ENCODE data around the gene ZFYVE21.

ZFYVE21 gene

DNA sequence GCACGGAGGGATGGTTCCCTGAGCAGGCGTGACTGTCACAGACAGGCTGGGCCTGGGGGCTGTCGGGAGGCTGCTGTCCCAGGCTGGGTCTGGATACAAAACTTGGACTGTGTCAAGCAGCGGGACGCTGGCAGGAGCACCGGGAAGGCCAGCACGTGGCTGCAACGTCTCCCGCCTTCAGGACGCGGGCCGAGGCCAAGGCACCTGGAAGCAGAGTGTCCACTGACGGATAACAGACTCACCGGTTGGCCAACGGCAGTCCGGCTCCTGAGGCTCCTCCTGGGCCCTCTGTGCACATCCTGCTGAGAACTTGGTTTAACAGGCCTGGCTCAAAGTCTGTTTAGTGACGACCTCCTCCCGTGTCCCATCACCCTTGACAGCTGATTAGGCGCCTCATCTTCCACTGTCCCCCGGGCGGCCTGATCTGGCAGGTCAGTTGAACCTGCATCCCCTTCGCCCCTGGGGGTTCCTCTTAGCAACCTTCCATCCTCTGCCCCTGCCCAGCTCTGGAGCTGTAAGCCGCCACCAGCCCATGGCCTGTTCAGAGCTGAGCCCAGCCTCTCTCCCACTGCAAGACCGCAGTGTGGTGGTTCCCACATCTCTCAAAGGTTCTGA is 2.9 kb upstream of the ZFYVE21 start:
- TF ChIP-seq, protein P1, sequence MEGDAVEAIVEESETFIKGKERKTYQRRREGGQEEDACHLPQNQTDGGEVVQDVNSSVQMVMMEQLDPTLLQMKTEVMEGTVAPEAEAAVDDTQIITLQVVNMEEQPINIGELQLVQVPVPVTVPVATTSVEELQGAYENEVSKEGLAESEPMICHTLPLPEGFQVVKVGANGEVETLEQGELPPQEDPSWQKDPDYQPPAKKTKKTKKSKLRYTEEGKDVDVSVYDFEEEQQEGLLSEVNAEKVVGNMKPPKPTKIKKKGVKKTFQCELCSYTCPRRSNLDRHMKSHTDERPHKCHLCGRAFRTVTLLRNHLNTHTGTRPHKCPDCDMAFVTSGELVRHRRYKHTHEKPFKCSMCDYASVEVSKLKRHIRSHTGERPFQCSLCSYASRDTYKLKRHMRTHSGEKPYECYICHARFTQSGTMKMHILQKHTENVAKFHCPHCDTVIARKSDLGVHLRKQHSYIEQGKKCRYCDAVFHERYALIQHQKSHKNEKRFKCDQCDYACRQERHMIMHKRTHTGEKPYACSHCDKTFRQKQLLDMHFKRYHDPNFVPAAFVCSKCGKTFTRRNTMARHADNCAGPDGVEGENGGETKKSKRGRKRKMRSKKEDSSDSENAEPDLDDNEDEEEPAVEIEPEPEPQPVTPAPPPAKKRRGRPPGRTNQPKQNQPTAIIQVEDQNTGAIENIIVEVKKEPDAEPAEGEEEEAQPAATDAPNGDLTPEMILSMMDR (IDR thresholded peaks at IDR 0.05) = no peak
- peak overlapping the region; percentile 72 to 87 for H3K27ac ChIP-seq
- no peak for DNase-seq (ENCODE audit: low spot score)
- peak overlapping the region; percentile 34 for H3K4me3 ChIP-seq

DNA sequence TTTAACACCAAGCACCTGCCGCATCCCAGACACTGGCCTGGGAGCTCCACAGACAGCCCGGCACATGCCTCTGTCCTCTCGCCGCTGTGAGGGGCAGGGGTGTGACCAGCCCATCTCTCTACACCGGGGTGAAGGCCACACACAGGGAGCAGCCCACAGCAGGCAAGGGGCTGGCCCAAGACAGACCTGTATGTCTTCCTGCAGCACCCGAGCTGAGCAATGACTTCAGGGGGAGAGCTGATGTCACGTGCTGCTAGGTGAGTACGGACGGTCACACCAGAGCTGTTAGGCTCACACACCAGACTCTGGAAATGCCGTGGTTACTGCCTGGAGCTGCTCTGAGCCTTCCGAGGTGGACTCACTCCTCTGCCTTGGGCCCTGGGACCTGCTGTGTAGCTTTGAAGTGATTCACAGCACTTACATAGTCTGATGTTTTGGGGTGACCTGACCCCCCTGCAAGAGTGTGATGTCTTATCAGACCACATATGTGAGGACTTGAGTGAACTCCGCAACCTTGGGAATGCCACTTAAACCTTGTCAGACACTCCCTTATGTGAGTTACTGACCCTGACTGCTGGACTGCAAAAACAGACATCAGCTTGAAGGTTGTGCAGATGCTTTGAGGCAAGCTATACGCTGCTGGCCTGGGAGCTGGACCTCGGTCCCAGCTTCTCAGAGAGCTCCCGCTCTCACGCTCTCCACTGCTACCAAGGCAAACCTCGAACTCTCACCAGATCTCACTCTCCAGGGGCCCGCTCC is 2.1 kb upstream of the ZFYVE21 start:
- TF ChIP-seq, protein P1 (IDR thresholded peaks at IDR 0.05) = no peak
- Histone ChIP-seq H3K27ac (peak overlapping the region; percentile 72 to 87), H3K4me3 (no peak overlapping the region)
- no peak for DNase-seq (ENCODE audit: low spot score)

DNA sequence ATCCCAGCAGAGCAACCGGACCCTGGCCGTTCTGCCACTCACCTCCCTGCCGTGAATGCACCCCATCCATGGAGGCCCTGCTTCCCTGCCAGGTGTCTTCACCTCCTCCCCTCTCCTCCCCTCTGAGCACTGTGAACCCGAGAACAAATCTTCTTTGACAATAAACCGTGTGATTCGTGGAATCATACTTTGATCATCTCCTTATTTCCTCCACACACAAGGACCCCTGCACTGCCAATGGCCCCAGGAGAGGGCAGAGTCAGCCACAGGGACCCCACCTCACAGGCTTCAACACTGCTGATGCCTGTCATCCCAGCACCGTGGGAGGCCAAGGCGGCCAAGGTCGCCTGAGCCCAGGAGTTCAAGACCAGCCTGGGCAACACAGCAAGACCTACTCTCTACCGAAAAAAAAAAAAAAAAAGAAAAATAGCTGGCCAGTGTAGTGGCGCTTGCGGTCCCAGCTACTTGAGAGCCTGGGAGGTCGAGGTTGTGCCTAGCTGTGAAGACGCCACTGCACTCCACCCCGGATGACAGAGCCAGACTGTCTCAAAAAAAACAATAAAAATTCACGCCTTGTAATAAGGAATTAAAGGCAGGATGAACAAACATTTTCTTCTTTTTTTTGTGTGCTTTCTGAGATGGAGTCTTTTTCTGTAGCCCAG is 1.4 kb upstream of the ZFYVE21 start:
- TF ChIP-seq, protein P1 (IDR thresholded peaks at IDR 0.05) = no peak
- H3K4me3 ChIP-seq = peak overlapping the region; percentile 83
- H3K27ac ChIP-seq = no peak overlapping the region
- DNase-seq (ENCODE audit: low spot score) = no peak

DNA sequence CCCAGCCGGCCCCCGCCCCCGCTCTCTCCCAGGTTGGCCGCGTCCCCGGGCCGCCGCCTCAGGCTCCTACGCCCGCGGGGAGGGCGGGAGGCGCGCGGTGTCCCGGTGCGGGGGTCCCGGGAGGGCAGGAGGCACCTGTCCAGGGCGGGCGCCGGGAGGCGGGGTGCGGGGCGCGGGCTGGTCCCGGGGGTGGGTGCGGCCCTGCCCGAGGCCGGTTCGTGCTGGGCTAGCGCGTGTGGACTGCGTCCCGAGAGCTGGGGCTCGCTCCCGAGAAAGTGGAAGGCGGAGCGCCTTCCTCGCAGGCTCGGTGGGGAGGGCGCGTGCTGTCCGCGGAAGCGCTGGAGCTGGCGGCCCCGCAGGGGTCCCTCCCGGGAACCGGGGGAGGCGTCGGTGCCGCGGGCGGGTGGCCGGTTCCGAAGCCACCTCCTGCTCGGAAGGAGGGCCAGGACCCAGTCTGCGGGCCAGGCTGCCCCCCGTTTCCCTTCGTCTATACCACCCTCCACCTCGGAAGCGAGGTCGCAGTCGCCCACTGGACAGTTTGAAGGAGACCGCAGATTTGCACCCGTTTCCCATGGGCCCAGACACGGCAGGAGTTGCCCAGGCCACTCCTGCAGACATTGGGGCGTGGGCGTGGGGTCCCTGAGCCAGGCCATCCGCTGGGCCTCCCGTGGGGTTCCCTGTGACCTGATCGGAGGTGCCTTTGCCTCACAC is 636 bp downstream of the ZFYVE21 start:
- Histone ChIP-seq H3K4me3 (peak overlapping the region; percentile 86), H3K27ac (peak overlapping the region; percentile 83 to 91)
- no peak for DNase-seq (ENCODE audit: low spot score)
- TF ChIP-seq, protein P1 (IDR thresholded peaks at IDR 0.05) = no peak

DNA sequence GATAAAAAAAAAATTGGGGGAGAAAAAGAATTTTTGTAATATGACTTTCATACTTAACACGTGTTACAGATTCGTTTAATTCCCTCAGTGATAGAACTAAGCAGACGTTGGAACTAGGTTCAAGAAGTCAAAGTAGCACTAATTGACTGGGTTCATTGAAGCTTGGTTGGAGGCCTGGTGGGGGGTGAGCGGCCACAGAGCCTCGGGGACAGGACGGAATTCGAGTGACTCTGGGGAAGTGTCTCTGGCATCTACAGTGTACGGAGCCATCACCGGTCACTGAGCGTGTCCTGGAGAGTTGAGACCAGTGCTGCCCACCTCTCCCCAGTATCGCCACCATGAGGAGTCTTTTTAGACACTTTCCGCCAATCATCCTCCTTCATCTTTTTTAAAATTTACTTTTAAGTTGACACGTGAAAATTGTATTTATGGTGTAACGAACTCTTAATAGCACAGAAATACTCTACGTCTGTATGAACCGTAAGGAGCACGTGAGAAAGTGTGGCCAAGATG is 1.3 kb downstream of the ZFYVE21 start:
- TF ChIP-seq, protein P1 (IDR thresholded peaks at IDR 0.05) = no peak
- H3K27ac ChIP-seq = peak overlapping the region in 1 of 2 donors; percentile 91
- peak overlapping the region; percentile 86 for H3K4me3 ChIP-seq
- no peak for DNase-seq (ENCODE audit: low spot score)

DNA sequence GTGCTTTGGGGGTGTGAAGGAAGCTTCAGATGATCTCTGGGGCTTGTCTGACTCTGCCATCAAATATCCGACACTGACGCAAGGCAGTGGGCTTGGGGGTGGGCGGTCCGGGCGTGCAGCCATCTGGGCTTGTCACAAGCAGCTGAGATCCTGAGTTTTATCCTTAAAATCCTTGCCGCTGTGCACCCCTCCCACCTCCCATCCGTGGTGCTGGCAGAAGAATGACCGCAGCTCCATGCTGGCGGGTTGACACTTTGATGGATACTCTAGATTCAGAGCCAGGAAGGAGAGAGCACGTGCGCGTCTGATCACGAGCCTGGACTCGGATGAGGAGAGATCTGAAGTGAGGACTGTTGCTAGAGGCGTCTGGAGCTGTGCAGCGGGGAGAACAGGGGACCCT is 3.0 kb downstream of the ZFYVE21 start:
- H3K4me3 ChIP-seq = no peak overlapping the region
- TF ChIP-seq, protein P1 (IDR thresholded peaks at IDR 0.05) = no peak
- DNase-seq (ENCODE audit: low spot score) = no peak
- peak overlapping the region in 1 of 2 donors; percentile 20 for H3K27ac ChIP-seq

Data from coronary artery (tissue), 2 donors.